LNCaP clone FGC (cell line): ENCODE data around the gene FAM149A.

Experiments used
- DNase-seq: peaks from one replicate; pipeline ENCODE4 v3.0.0-alpha.2; 2011; ENCODE audit warnings: low read depth
- H3K4me3 ChIP-seq: 2 replicates; pipeline ENCODE4 v1.5.1; 2011; ENCODE audit warnings: mild to moderate bottlenecking, low read depth, low read length, control low read depth
- TF ChIP-seq, protein P1 (sequence below): IDR thresholded peaks from 2 replicates; pipeline ENCODE4 v1.5.1; 2012; ENCODE audit warnings: mild to moderate bottlenecking; ENCODE audit not compliant: control insufficient read depth, insufficient read depth; ENCODE audit errors: extremely low read depth

The FAM149A gene

DNA sequence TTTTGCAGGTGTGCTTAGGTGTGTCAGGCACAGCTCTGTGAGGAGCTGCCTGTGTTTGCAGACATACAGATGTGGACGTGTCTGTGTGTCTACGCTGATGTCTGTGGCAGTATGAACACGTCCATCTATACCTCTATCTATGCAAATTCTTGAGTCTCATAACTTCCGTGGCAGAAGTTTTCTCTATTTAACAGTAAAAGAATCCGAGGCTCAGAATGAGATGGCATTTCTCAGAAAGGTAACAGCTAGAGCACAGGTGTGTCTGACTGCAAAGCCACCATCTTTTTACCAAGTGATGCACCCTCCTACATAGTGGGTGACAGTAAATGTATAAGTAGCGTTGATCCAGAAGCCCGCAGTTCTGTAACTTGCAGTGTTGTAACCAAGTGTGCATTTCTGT, 47.0 kb downstream of the FAM149A start:
- H3K4me3 ChIP-seq, result no peak overlapping the region
- TF ChIP-seq, protein P1, sequence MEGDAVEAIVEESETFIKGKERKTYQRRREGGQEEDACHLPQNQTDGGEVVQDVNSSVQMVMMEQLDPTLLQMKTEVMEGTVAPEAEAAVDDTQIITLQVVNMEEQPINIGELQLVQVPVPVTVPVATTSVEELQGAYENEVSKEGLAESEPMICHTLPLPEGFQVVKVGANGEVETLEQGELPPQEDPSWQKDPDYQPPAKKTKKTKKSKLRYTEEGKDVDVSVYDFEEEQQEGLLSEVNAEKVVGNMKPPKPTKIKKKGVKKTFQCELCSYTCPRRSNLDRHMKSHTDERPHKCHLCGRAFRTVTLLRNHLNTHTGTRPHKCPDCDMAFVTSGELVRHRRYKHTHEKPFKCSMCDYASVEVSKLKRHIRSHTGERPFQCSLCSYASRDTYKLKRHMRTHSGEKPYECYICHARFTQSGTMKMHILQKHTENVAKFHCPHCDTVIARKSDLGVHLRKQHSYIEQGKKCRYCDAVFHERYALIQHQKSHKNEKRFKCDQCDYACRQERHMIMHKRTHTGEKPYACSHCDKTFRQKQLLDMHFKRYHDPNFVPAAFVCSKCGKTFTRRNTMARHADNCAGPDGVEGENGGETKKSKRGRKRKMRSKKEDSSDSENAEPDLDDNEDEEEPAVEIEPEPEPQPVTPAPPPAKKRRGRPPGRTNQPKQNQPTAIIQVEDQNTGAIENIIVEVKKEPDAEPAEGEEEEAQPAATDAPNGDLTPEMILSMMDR, result no peak
- no peak for DNase-seq

DNA sequence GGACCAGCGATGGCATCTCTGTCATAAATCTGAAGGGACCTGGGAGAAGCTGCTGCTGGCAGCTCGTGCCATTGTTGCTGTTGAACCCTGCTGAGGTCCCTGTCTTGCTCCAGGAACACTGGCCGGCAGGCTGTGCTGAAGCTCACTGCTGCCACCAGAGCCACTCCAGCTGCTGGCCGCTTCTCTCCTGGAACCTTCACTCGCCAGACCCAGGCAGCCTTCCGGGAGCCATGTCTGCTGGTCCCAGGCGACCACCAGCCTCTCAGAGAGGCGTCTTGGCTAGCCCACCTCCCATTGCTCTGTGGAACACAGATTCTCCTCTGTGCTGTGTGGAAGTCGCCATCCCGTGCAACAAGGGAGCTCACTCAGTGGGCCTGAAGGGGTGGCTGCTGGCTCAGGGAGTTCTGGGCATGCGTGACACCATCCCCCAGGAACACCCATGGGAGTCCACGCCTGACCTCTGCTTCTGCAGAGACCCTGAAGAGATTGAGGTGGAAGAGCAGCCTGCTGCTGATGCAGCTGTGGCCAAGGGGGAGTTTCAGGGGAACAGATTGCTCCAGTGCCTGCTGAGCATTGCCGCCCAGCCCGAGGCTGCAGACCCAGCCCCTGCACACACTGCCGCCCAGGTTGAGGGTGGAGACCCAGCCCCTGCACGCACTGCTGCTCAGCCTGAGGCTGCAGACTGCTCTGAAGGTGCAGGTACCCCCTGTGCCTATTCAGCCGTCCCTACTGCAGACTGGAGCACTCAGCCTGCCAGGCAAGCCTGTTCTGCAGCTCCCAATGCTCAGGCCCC, 53.7 kb downstream of the FAM149A start:
- H3K4me3 ChIP-seq, result no peak overlapping the region
- DNase-seq, result no peak
- TF ChIP-seq, protein P1, result no peak

DNA sequence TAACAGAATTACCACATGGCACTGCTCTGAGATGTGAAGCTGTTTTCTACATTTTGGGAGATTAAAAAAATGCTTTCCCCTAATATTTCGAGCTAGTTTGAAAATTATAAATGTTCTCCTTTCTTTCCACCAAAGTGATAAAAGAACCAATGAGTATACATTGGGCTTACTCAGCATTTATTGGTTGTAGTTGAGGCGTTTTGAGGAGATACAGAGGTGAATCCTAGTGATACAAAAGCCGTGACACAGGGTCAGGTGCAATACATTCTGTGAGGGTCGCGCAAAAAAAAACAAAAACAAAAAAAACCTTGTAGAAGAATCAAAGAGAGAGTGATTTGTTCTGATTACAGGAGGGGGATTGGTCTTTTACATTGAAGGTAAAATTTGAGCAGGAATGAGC, 54.5 kb downstream of the FAM149A start:
- TF ChIP-seq, protein P1, result no peak
- DNase-seq, result no peak
- no peak overlapping the region for H3K4me3 ChIP-seq

DNA sequence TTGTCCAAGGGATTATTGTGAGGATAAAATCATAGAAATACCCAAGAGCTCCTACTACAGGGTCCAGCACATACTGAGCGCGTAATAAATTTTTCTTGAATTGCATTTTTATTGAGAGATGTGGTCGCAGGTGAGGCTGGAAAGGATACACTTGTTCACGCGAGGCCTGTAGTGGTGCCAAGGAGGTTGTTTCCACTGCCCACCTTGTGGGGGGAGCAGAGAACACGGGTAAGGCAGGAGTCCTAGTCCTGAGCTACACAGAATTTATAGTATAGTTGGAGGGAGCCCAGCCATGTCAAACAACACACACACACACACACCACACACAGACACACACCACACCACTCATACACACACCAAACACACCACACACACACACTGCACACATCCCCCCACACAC, 55.1 kb downstream of the FAM149A start:
- DNase-seq, result no peak
- TF ChIP-seq, protein P1, result no peak
- no peak overlapping the region for H3K4me3 ChIP-seq

DNA sequence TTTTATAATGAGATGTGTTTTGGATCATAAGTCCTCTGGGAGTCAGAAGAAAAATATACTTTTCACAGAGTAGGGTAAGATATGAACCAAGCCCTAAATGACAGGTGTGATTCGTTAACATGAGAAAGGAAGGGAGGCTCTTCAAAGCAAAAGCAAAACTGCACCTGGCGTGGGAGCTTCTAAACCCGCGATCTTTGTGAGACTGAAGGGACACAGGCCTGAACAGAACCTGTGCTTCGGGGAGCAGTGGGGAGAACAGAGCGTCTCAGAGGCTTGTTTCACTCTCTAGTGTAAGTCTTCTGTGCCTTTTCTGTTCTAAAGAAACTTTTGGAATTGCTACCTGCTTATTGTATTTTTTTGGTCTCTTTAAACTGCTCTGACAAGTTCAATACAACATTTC, 56.6 kb downstream of the FAM149A start:
- DNase-seq, result no peak
- no peak overlapping the region for H3K4me3 ChIP-seq
- TF ChIP-seq, protein P1, result no peak

DNA sequence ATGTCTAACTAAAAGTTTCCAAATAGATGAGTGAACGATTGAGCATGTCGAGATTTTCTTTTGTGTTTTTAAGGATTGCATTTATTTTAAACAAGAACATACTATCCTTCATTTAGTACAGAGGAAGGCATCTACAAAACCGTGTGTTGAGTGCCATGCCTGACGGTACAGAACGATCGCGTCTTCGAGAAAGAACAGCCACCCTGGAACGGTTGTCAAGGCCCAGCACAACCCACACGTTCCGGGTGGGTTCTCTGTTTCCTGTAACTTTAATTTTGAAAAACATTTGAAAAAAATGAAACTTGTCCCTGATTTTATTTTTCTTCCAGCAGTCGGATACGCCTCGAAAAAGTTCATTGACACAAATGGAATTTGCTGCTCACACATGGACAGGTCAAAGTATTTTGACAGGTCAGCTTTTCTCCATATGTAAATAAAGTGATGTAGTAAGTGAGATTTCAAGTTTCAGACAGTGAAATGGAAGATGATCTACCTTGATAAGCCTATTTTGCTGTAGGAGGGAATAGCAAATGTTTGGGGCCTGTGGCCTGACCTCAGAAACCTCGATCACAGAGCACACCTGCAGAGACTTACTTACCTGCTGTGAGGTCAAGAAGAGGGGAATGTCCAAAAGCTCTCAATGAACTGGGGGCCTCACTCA, 62.5 kb downstream of the FAM149A start:
- no peak overlapping the region for H3K4me3 ChIP-seq
- TF ChIP-seq, protein P1, result no peak
- no peak for DNase-seq

DNA sequence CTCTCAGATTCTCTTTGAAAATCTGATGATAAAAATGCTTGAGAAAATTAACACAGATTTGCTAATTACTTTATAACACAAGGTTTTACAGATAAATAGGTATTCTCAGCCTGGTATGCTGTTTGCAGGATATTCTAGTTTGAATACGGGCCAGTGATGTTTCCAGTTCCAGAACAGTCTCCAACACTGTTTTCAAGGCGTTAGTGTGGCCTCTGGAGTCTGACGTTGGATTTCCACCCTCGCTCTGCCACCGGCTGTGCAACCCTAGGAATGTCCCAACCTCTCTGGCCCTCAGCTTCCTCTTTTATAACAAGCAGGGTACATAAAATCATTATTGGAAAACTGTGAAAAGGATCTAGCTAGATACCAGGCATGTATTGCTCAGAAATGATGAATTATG, 63.1 kb downstream of the FAM149A start:
- no peak for DNase-seq
- no peak overlapping the region for H3K4me3 ChIP-seq
- TF ChIP-seq, protein P1, result no peak
